ENCODE measurements around the gene EBLN2. TPM values are rescaled to one million over a fixed set of nuclear protein-coding genes. Genes with fewer than 3 reads are reported as not detected.

EBLN2 gene
- 10 to 100 TPM in 2 of 4 donors, 1 to 10 TPM in 2; 8.5 to 12.7 (median 9.8) TPM for total RNA-seq

- intact Hi-C loops (cut with DNase I) = no loop called here
- Histone ChIP-seq H3K9me3 (no peaks in the 10 kb centered on the region), H3K4me3 (replicated peaks in 1 of 3) (no peak within 1 kb of the TSS), H3K27ac (no peak within 1 kb of the TSS), H3K4me1 (peaks cover 0 to 6% of the 10 kb centered on the region in 2 donors), H3K27me3 (no peaks in the 10 kb centered on the region), H3K36me3 (peaks cover 8 to 21% of the 10 kb centered on the region in 2 donors)
- DNase-seq = peak in 1 of 2 donors; percentile 16
- 91 to 93% methylated on average over 2 of the region's 2 CpGs for WGBS, 2 donors
- TF ChIP-seq POLR2A (IDR thresholded peaks at IDR 0.05) (no peak), CTCF (IDR thresholded peaks at IDR 0.05) (no peak)
Measured at GRCh38 chr3:73061416-73061815, at the start of gene EBLN2. EBLN2 (plus strand) TSS chr3:73061659; CDS start chr3:73062082, 423 bp downstream.

GRCh38 chr3:73018298-73018697, 43.2 kb upstream of the EBLN2 start:
- no peak for TF ChIP-seq CTCF (IDR thresholded peaks at IDR 0.05)
- no peak for TF ChIP-seq POLR2A (IDR thresholded peaks at IDR 0.05)
- DNase-seq = no peak
- no peaks in the 10 kb centered on the region for H3K9me3 ChIP-seq
- H3K27ac ChIP-seq = no peak overlapping the region
- no peaks in the 10 kb centered on the region for H3K36me3 ChIP-seq
- WGBS, 2 donors = 86 to 88% methylated on average over 4 of the region's 4 CpGs
- intact Hi-C loops (cut with DNase I) = no loop called here
- H3K27me3 ChIP-seq = no peaks in the 10 kb centered on the region
- no peak overlapping the region for H3K4me3 ChIP-seq (replicated peaks in 1 of 3)
- H3K4me1 ChIP-seq = peaks cover 7% of the 10 kb centered on the region in 2 donors

GRCh38 chr3:73018790-73019441, 42.5 kb upstream of the EBLN2 start:
- Histone ChIP-seq H3K36me3 (no peaks in the 10 kb centered on the region), H3K27ac (no peak overlapping the region), H3K4me1 (peaks cover 4 to 7% of the 10 kb centered on the region in 2 donors), H3K27me3 (no peaks in the 10 kb centered on the region), H3K9me3 (no peaks in the 10 kb centered on the region), H3K4me3 (replicated peaks in 1 of 3) (no peak overlapping the region)
- TF ChIP-seq CTCF (IDR thresholded peaks at IDR 0.05) = no peak
- no peak for TF ChIP-seq POLR2A (IDR thresholded peaks at IDR 0.05)
- intact Hi-C loops (cut with DNase I) = no loop called here
- WGBS, 2 donors = 87 to 96% methylated on average over 5 of the region's 5 CpGs
- no peak for DNase-seq

- Histone ChIP-seq H3K4me3 (replicated peaks in 1 of 3) (no peak overlapping the region), H3K4me1 (peaks cover 17 to 24% of the 10 kb centered on the region in 2 donors), H3K9me3 (no peaks in the 10 kb centered on the region), H3K36me3 (no peaks in the 10 kb centered on the region), H3K27ac (no peak overlapping the region), H3K27me3 (no peaks in the 10 kb centered on the region)
- DNase-seq = no peak
- intact Hi-C loops (cut with DNase I) = no loop called here
- 84 to 97% methylated on average over 4 of the region's 4 CpGs for WGBS, 2 donors
- TF ChIP-seq POLR2A (IDR thresholded peaks at IDR 0.05) (no peak), CTCF (IDR thresholded peaks at IDR 0.05) (no peak)
Measured at GRCh38 chr3:73021301-73021835, 40.1 kb upstream of the EBLN2 start.

- TF ChIP-seq CTCF (IDR thresholded peaks at IDR 0.05) = no peak
- intact Hi-C loops (cut with DNase I) = no loop called here
Measured at GRCh38 chr3:73024836-73025235, 36.6 kb upstream of the EBLN2 start.

More at GRCh38 chr3:73024836-73025235, 36.6 kb upstream of the EBLN2 start:
- H3K4me3 ChIP-seq (replicated peaks in 1 of 3) = no peak overlapping the region
- H3K36me3 ChIP-seq = no peaks in the 10 kb centered on the region
- peaks cover 22 to 31% of the 10 kb centered on the region in 2 donors for H3K4me1 ChIP-seq
- H3K27me3 ChIP-seq = no peaks in the 10 kb centered on the region
- no peak for DNase-seq
- H3K9me3 ChIP-seq = no peaks in the 10 kb centered on the region
- H3K27ac ChIP-seq = no peak overlapping the region

Data from thyroid gland (tissue), 4 donors.